OCI-LY3 (cell line): ENCODE results near the gene GRAMD4.

Source experiments
- H2AFZ ChIP-seq: fragments of 200-600, 300-600 bp; shearing (Covaris generic); 2 replicates; pipeline ENCODE4 v1.6.0; 2014; ENCODE audit warnings: antibody characterized with exemption, low read depth, low read length
- H3K27ac ChIP-seq: fragments of 200-600, 300-600 bp; sonication (generic); 2 replicates; pipeline ENCODE4 v1.5.1; 2014; ENCODE audit warnings: mild to moderate bottlenecking, low read length, moderate library complexity, mixed read lengths
- H3K27me3 ChIP-seq: fragments of 200-600, 300-600 bp; sonication (generic); 2 replicates; pipeline ENCODE4 v1.6.1; 2014; ENCODE audit warnings: low read depth, low read length, mixed read lengths
- H3K36me3 ChIP-seq: fragments of 200-600, 300-600 bp; sonication (generic); replicated peaks from 2 replicates; pipeline ENCODE3; 2014; ENCODE audit warnings: low read depth, low read length, mixed read lengths
- H3K4me1 ChIP-seq: fragments of 300-600, 200-600 bp; sonication (generic); 2 replicates; pipeline ENCODE4 v1.6.1; 2014; ENCODE audit warnings: low read length, mixed read lengths
- H3K4me2 ChIP-seq: fragments of 200-600, 300-600 bp; sonication (generic); 2 replicates; pipeline ENCODE4 v1.6.1; 2014; ENCODE audit warnings: low read length, mixed read lengths
- H3K4me3 ChIP-seq: fragments of 300-600, 200-600 bp; sonication (generic); 2 replicates; pipeline ENCODE4 v1.5.1; 2014; ENCODE audit warnings: antibody characterized with exemption, mild to moderate bottlenecking, low read length, moderate library complexity
- H3K79me2 ChIP-seq: fragments of 300-600, 200-600 bp; shearing (Covaris generic); 2 replicates; pipeline ENCODE4 v1.6.1; 2014; ENCODE audit warnings: mild to moderate bottlenecking, low read length, mixed read lengths
- H3K9ac ChIP-seq: fragments of 300-600, 200-600 bp; shearing (Covaris generic); 2 replicates; pipeline ENCODE4 v1.6.0; 2014; ENCODE audit warnings: mild to moderate bottlenecking, low read length, moderate library complexity
- H3K9me3 ChIP-seq: fragments of 200-600, 300-600 bp; shearing (Covaris generic); 2 replicates; pipeline ENCODE4 v1.6.1; 2014; ENCODE audit warnings: low read length, mixed read lengths; ENCODE audit not compliant: insufficient read depth
- H4K20me1 ChIP-seq: fragments of 200-600, 300-600 bp; sonication (generic); 2 replicates; pipeline ENCODE4 v1.6.1; 2016; ENCODE audit warnings: low read length, mixed read lengths; ENCODE audit not compliant: insufficient read depth
- CTCF ChIP-seq: fragments of 200-600, 300-600 bp; sonication (generic); IDR thresholded peaks from 2 replicates; pipeline ENCODE4 v1.5.1; 2014; ENCODE audit warnings: antibody characterized with exemption, low read length, low read depth
- EZH2phosphoT487 ChIP-seq: fragments of 200-600 bp; shearing (Covaris generic); IDR thresholded peaks from 2 replicates; pipeline ENCODE4 v1.6.1; 2018; ENCODE audit warnings: antibody characterized with exemption, mixed run types, low read depth

GRAMD4 gene

GRCh38 chr22:46723882-46724281, 103.7 kb downstream of the GRAMD4 start:
- Histone ChIP-seq H3K27me3 (no peaks in the 10 kb centered on the region), H4K20me1 (peaks cover 70% of the 10 kb centered on the region), H2AFZ (no peak overlapping the region), H3K4me1 (peaks cover 16% of the 10 kb centered on the region), H3K36me3 (peaks cover 53% of the 10 kb centered on the region), H3K4me3 (no peak overlapping the region), H3K79me2 (peaks cover 59% of the 10 kb centered on the region), H3K9me3 (no peaks in the 10 kb centered on the region), H3K4me2 (no peak overlapping the region), H3K9ac (no peak overlapping the region), H3K27ac (no peak overlapping the region)
- TF ChIP-seq EZH2phosphoT487 = no peak
- no peak for TF ChIP-seq CTCF

- Histone ChIP-seq H2AFZ (no peak overlapping the region), H3K79me2 (peaks cover 70% of the 10 kb centered on the region), H3K9me3 (no peaks in the 10 kb centered on the region), H3K36me3 (peaks cover 48% of the 10 kb centered on the region), H3K27me3 (no peaks in the 10 kb centered on the region), H3K4me2 (no peak overlapping the region), H3K4me1 (peaks cover 16% of the 10 kb centered on the region), H3K27ac (no peak overlapping the region), H3K4me3 (no peak overlapping the region), H4K20me1 (peaks cover 74% of the 10 kb centered on the region), H3K9ac (no peak overlapping the region)
- TF ChIP-seq EZH2phosphoT487 (no peak), CTCF (no peak)
These were observed 104.9 kb downstream of the GRAMD4 start for GRCh38 chr22:46725096-46725495.

GRCh38 chr22:46726066-46726985, 106.1 kb downstream of the GRAMD4 start:
- H2AFZ ChIP-seq = no peak overlapping the region
- peak overlapping the region; percentile 10; the same call in 1 of the 2 replicates for H3K4me2 ChIP-seq
- no peak overlapping the region for H3K4me3 ChIP-seq
- no peak overlapping the region for H3K9ac ChIP-seq
- no peak overlapping the region for H3K27ac ChIP-seq
- H3K9me3 ChIP-seq = no peaks in the 10 kb centered on the region
- TF ChIP-seq EZH2phosphoT487 (no peak), CTCF (no peak)
- no peaks in the 10 kb centered on the region for H3K27me3 ChIP-seq
- H3K79me2 ChIP-seq = peaks cover 82% of the 10 kb centered on the region
- peaks cover 85% of the 10 kb centered on the region for H4K20me1 ChIP-seq
- H3K36me3 ChIP-seq = peaks cover 51% of the 10 kb centered on the region
- peaks cover 21% of the 10 kb centered on the region for H3K4me1 ChIP-seq

- H4K20me1 ChIP-seq = peaks cover 85% of the 10 kb centered on the region
- H3K9ac ChIP-seq = no peak overlapping the region
- H3K4me3 ChIP-seq = no peak overlapping the region
- H3K27me3 ChIP-seq = no peaks in the 10 kb centered on the region
- peak overlapping the region; percentile 10; the same call in 1 of the 2 replicates for H3K4me2 ChIP-seq
- peaks cover 83% of the 10 kb centered on the region for H3K79me2 ChIP-seq
- H3K36me3 ChIP-seq = peaks cover 52% of the 10 kb centered on the region
- no peak overlapping the region for H3K27ac ChIP-seq
- H3K4me1 ChIP-seq = peaks cover 21% of the 10 kb centered on the region
- no peak for TF ChIP-seq EZH2phosphoT487
- TF ChIP-seq CTCF = no peak
- H2AFZ ChIP-seq = no peak overlapping the region
- H3K9me3 ChIP-seq = no peaks in the 10 kb centered on the region
These were observed 106.8 kb downstream of the GRAMD4 start for GRCh38 chr22:46726986-46727317.
